Measurements from ENCODE around the gene SERPINA6. TPM values are rescaled to one million over a fixed set of nuclear protein-coding genes. Genes with fewer than 3 reads are reported as not detected.

The SERPINA6 gene
- polyA plus RNA-seq, 3 donors, result not detected

- peaks cover 3 to 5% of the 10 kb centered on the region in 2 donors for H3K27me3 ChIP-seq (ENCODE audit: control insufficient read depth in 2 of 2, insufficient read depth in 2 of 2, low read length in 2 of 2)
These were observed 9.0 kb upstream of the SERPINA6 start for GRCh38 chr14:94332063-94332583.

GRCh38 chr14:94331462-94331861 is 8.3 kb upstream of the SERPINA6 start:
- Histone ChIP-seq H3K4me2 (replicated peaks; ENCODE audit: extremely low read depth, low read length, poor library complexity, severe bottlenecking) (no peak overlapping the region), H3K4me1 (ENCODE audit: control insufficient read depth in 1 of 2, insufficient read depth in 2 of 2, low read length in 2 of 2) (no peaks in the 10 kb centered on the region), H4K20me1 (ENCODE audit: insufficient read depth, low read length) (no peaks in the 10 kb centered on the region), H3K9me3 (replicated peaks in 1 of 2; ENCODE audit: control insufficient read depth in 1 of 2, insufficient read depth in 1 of 2, low read length in 2 of 2) (no peaks in the 10 kb centered on the region), H2AFZ (ENCODE audit: insufficient read depth, low read depth, low read length, poor library complexity, severe bottlenecking) (no peak overlapping the region), H3K27ac (ENCODE audit: low read depth in 1 of 2, low read length in 2 of 2) (no peak overlapping the region), H3K9ac (ENCODE audit: insufficient read depth, low read length, poor library complexity, severe bottlenecking) (no peak overlapping the region), H3K4me3 (replicated peaks in 1 of 3; ENCODE audit: low read depth in 2 of 3, low read length in 3 of 3) (no peak overlapping the region), H3K79me2 (ENCODE audit: insufficient read depth, low read length) (no peaks in the 10 kb centered on the region), H3K27me3 (ENCODE audit: control insufficient read depth in 2 of 2, insufficient read depth in 2 of 2, low read length in 2 of 2) (peaks cover 3 to 5% of the 10 kb centered on the region in 2 donors), H3K36me3 (replicated peaks in 1 of 2; ENCODE audit: control insufficient read depth in 1 of 2, insufficient read depth in 2 of 2, low read length in 2 of 2) (no peaks in the 10 kb centered on the region)
- H3K36me3 Mint-ChIP-seq, result no peaks in the 10 kb centered on the region
- 100% methylated on average over 3 of the region's 5 CpGs for WGBS (ENCODE audit: insufficient coverage)
- peaks cover 0 to 2% (median 0%) of the 10 kb centered on the region in 7 donors for H3K9me3 Mint-ChIP-seq
- no peak for TF ChIP-seq CTCF (IDR thresholded peaks at IDR 0.05)
- no peaks in the 10 kb centered on the region for H3K4me1 Mint-ChIP-seq
- intact Hi-C loops (cut with micrococcal nuclease), result no loop called here
- H3K27me3 Mint-ChIP-seq (ENCODE audit: low read depth in 3 of 3), result peaks cover 11 to 33% (median 17%) of the 10 kb centered on the region in 3 donors
- no peak for DNase-seq
- H3K27ac Mint-ChIP-seq, result no peak overlapping the region
- H3K4me3 Mint-ChIP-seq, result no peak overlapping the region

More at GRCh38 chr14:94332063-94332583, 9.0 kb upstream of the SERPINA6 start:
- Histone ChIP-seq H3K9me3 (replicated peaks in 1 of 2; ENCODE audit: control insufficient read depth in 1 of 2, insufficient read depth in 1 of 2, low read length in 2 of 2) (no peaks in the 10 kb centered on the region), H3K4me1 (ENCODE audit: control insufficient read depth in 1 of 2, insufficient read depth in 2 of 2, low read length in 2 of 2) (no peaks in the 10 kb centered on the region), H4K20me1 (ENCODE audit: insufficient read depth, low read length) (no peaks in the 10 kb centered on the region), H3K9ac (ENCODE audit: insufficient read depth, low read length, poor library complexity, severe bottlenecking) (no peak overlapping the region), H3K4me3 (replicated peaks in 1 of 3; ENCODE audit: low read depth in 2 of 3, low read length in 3 of 3) (no peak overlapping the region), H3K79me2 (ENCODE audit: insufficient read depth, low read length) (no peaks in the 10 kb centered on the region), H3K4me2 (replicated peaks; ENCODE audit: extremely low read depth, low read length, poor library complexity, severe bottlenecking) (no peak overlapping the region), H3K36me3 (replicated peaks in 1 of 2; ENCODE audit: control insufficient read depth in 1 of 2, insufficient read depth in 2 of 2, low read length in 2 of 2) (no peaks in the 10 kb centered on the region), H2AFZ (ENCODE audit: insufficient read depth, low read depth, low read length, poor library complexity, severe bottlenecking) (no peak overlapping the region), H3K27ac (ENCODE audit: low read depth in 1 of 2, low read length in 2 of 2) (no peak overlapping the region)
- TF ChIP-seq CTCF (IDR thresholded peaks at IDR 0.05), result no peak
- H3K4me3 Mint-ChIP-seq, result no peak overlapping the region
- H3K4me1 Mint-ChIP-seq, result no peaks in the 10 kb centered on the region
- 77% methylated on average over 7 of the region's 7 CpGs for WGBS (ENCODE audit: insufficient coverage)
- H3K27me3 Mint-ChIP-seq (ENCODE audit: low read depth in 3 of 3), result peaks cover 11 to 33% (median 17%) of the 10 kb centered on the region in 3 donors
- no peak overlapping the region for H3K27ac Mint-ChIP-seq
- intact Hi-C loops (cut with micrococcal nuclease), result no loop called here
- H3K9me3 Mint-ChIP-seq, result peaks cover 0 to 2% (median 0%) of the 10 kb centered on the region in 7 donors
- no peak for DNase-seq
- H3K36me3 Mint-ChIP-seq, result no peaks in the 10 kb centered on the region

Measured in CD14-positive monocyte (primary cell).